Tibial nerve (tissue), 4 donors: ENCODE measurements around the gene CYTIP.

Source experiments
- CTCF ChIP-seq, 5 experiments: fragments of 200-600 bp in 3 of 5; fragments of 450-650 bp in 2 of 5; sonication (generic) in 3 of 5; IDR thresholded peaks; one replicate each; pipeline ENCODE4 v1.5.1; 2016 to 2019; ENCODE audit warnings: antibody characterized with exemption in 5 of 5, mild to moderate bottlenecking in 3 of 5, moderate library complexity in 2 of 5
- EP300 ChIP-seq, 2 donors: sonication (generic); formaldehyde crosslinking; IDR thresholded peaks; one replicate each; pipeline ENCODE4 v1.6.1; 2017; ENCODE audit warnings: antibody characterized with exemption in 2 of 2, mild to moderate bottlenecking in 1 of 2
- POLR2A ChIP-seq, 2 donors: fragments of 450-650 bp; IDR thresholded peaks; one replicate each; pipeline ENCODE4 v1.6.1; 2017; ENCODE audit warnings: antibody characterized with exemption in 2 of 2, mild to moderate bottlenecking in 2 of 2, moderate library complexity in 2 of 2

GRCh38 chr2:157421331-157421944 lies 22.5 kb downstream of the CYTIP start:
- no peak for TF ChIP-seq CTCF (IDR thresholded peaks at IDR 0.05)
- no peak for TF ChIP-seq POLR2A (IDR thresholded peaks at IDR 0.05)
- no peak for TF ChIP-seq EP300 (IDR thresholded peaks at IDR 0.05)
